ENCODE measurements around the gene NHSL1.

The NHSL1 gene

GRCh38 chr6:138499303-138500018 is at the start of gene NHSL1:
Gene NHSL1, minus strand, starts transcription at chr6:138499494. Its CDS starts 204 bp downstream, at chr6:138499290.
- DNase-seq (ENCODE audit: low read depth): no peak

GRCh38 chr6:138546733-138547185 is 47.5 kb upstream of the NHSL1 start:
- DNase-seq (ENCODE audit: low read depth): no peak

- no peak for DNase-seq (ENCODE audit: low read depth)
Measured at GRCh38 chr6:138545621-138545980, 46.3 kb upstream of the NHSL1 start.

- DNase-seq (ENCODE audit: low read depth): no peak
Measured at GRCh38 chr6:138544501-138544900, 45.2 kb upstream of the NHSL1 start.

GRCh38 chr6:138543657-138544056 is 44.4 kb upstream of the NHSL1 start:
- no peak for DNase-seq (ENCODE audit: low read depth)

- no peak for DNase-seq (ENCODE audit: low read depth)
Measured at GRCh38 chr6:138541823-138542481, 42.7 kb upstream of the NHSL1 start.

- no peak for DNase-seq (ENCODE audit: low read depth)
Measured at GRCh38 chr6:138540468-138540867, 41.2 kb upstream of the NHSL1 start.

- DNase-seq (ENCODE audit: low read depth): no peak
Measured at GRCh38 chr6:138539876-138540275, 40.6 kb upstream of the NHSL1 start.

- no peak for DNase-seq (ENCODE audit: low read depth)
Measured at GRCh38 chr6:138538390-138539031, 39.2 kb upstream of the NHSL1 start.

- no peak for DNase-seq (ENCODE audit: low read depth)
Measured at GRCh38 chr6:138537106-138537505, 37.8 kb upstream of the NHSL1 start.

- DNase-seq (ENCODE audit: low read depth): no peak
Measured at GRCh38 chr6:138535728-138536455, 36.6 kb upstream of the NHSL1 start.

- DNase-seq (ENCODE audit: low read depth): no peak
Measured at GRCh38 chr6:138533667-138534066, 34.4 kb upstream of the NHSL1 start.

- no peak for DNase-seq (ENCODE audit: low read depth)
Measured at GRCh38 chr6:138531387-138531786, 32.1 kb upstream of the NHSL1 start.

- no peak for DNase-seq (ENCODE audit: low read depth)
Measured at GRCh38 chr6:138529478-138529877, 30.2 kb upstream of the NHSL1 start.

- no peak for DNase-seq (ENCODE audit: low read depth)
Measured at GRCh38 chr6:138528956-138529355, 29.7 kb upstream of the NHSL1 start.

GRCh38 chr6:138528137-138528536 is 28.8 kb upstream of the NHSL1 start:
- no peak for DNase-seq (ENCODE audit: low read depth)

GRCh38 chr6:138527411-138528088 is 28.3 kb upstream of the NHSL1 start:
- no peak for DNase-seq (ENCODE audit: low read depth)

- DNase-seq (ENCODE audit: low read depth): no peak
Measured at GRCh38 chr6:138526822-138527235, 27.5 kb upstream of the NHSL1 start.

GRCh38 chr6:138525355-138525754 is 26.1 kb upstream of the NHSL1 start:
- no peak for DNase-seq (ENCODE audit: low read depth)

GRCh38 chr6:138524526-138524925 is 25.2 kb upstream of the NHSL1 start:
- no peak for DNase-seq (ENCODE audit: low read depth)

GRCh38 chr6:138523347-138524210 is 24.3 kb upstream of the NHSL1 start:
- no peak for DNase-seq (ENCODE audit: low read depth)

Measured in stimulated activated CD8-positive, alpha-beta memory T cell treated with anti-CD3 and anti-CD28 coated beads, Interleukin-4, amount 100 ng/mL, for 24 hours (primary cell).